Measurements from ENCODE around the gene YPEL3. TPM values are rescaled to one million over a fixed set of nuclear protein-coding genes. Genes with fewer than 3 reads are reported as not detected.

YPEL3 gene
- total RNA-seq, result 75.8 and 77.8 TPM in 2 replicates

GRCh38 chr16:30096105-30096861, at the start of gene YPEL3:
Gene YPEL3 (minus strand): TSS chr16:30096213. CDS start chr16:30095482, 731 bp downstream.
- ChIA-PET POLR2A (interaction anchor here (0.6 to 8.7 kb wide), 9 partner anchors 12 to 431 kb away, joined by 3 to 335 read pairs (median 3); partner anchors contain the start of genes ALDOA, CORO1A and PPP4C), CTCF (no interaction called here)
- Mint-ChIP-seq H3K36me3 (ENCODE audit: low read depth) (peaks cover 33% of the 10 kb centered on the region), H3K9me3 (peaks cover 12% of the 10 kb centered on the region), H3K27me3 (no peaks in the 10 kb centered on the region), H3K4me3 (peak within 1 kb of the TSS; percentile 91), H3K27ac (peak within 1 kb of the TSS; percentile 94), H3K4me1 (peaks cover 44% of the 10 kb centered on the region)
- DNase-seq (peak; percentile 86), ATAC-seq (ENCODE audit: low read depth) (peak; percentile 41)
- intact Hi-C loops (cut with micrococcal nuclease), result loop anchor here (1.0 kb wide), 2 partner anchors 27 to 31 kb away; partner anchors contain the start of genes ALDOA and MAPK3
- no peak for TF ChIP-seq CTCF (IDR thresholded peaks at IDR 0.05)

GRCh38 chr16:30145657-30146056, 49.6 kb upstream of the YPEL3 start:
- no peak overlapping the region for H3K27ac Mint-ChIP-seq
- intact Hi-C loops (cut with micrococcal nuclease), result no loop called here
- DNase-seq (no peak), ATAC-seq (ENCODE audit: low read depth) (no peak)
- H3K4me3 Mint-ChIP-seq, result no peak overlapping the region
- no peak for TF ChIP-seq CTCF (IDR thresholded peaks at IDR 0.05)
- H3K4me1 Mint-ChIP-seq, result peaks cover 5% of the 10 kb centered on the region
- peaks cover 2% of the 10 kb centered on the region for H3K9me3 Mint-ChIP-seq
- ChIA-PET CTCF (no interaction called here), POLR2A (no interaction called here)
- H3K27me3 Mint-ChIP-seq, result no peaks in the 10 kb centered on the region
- no peaks in the 10 kb centered on the region for H3K36me3 Mint-ChIP-seq (ENCODE audit: low read depth)

GRCh38 chr16:30144917-30145316, 48.9 kb upstream of the YPEL3 start:
- TF ChIP-seq CTCF (IDR thresholded peaks at IDR 0.05), result no peak
- H3K27ac Mint-ChIP-seq, result no peak overlapping the region
- ChIA-PET CTCF (no interaction called here), POLR2A (no interaction called here)
- H3K4me1 Mint-ChIP-seq, result peaks cover 7% of the 10 kb centered on the region
- no peak for ATAC-seq (ENCODE audit: low read depth)
- no peak overlapping the region for H3K4me3 Mint-ChIP-seq
- intact Hi-C loops (cut with micrococcal nuclease), result no loop called here
- no peak for DNase-seq
- H3K9me3 Mint-ChIP-seq, result peaks cover 2% of the 10 kb centered on the region
- H3K36me3 Mint-ChIP-seq (ENCODE audit: low read depth), result no peaks in the 10 kb centered on the region
- no peaks in the 10 kb centered on the region for H3K27me3 Mint-ChIP-seq

- CTCF ChIA-PET, result no interaction called here
- intact Hi-C loops (cut with micrococcal nuclease), result no loop called here
- POLR2A ChIA-PET, result interaction anchor here (1.8 kb wide), 1 partner anchor 40 kb away, joined by 13 read pairs; the partner anchor contains the start of gene CORO1A
- Mint-ChIP-seq H3K4me3 (no peak overlapping the region), H3K27ac (no peak overlapping the region), H3K4me1 (peaks cover 12% of the 10 kb centered on the region), H3K36me3 (ENCODE audit: low read depth) (no peaks in the 10 kb centered on the region), H3K9me3 (no peaks in the 10 kb centered on the region), H3K27me3 (no peaks in the 10 kb centered on the region)
- no peak for TF ChIP-seq CTCF (IDR thresholded peaks at IDR 0.05)
- ATAC-seq (ENCODE audit: low read depth) (no peak), DNase-seq (no peak)
These were observed 48.0 kb upstream of the YPEL3 start for GRCh38 chr16:30144017-30144416.

- Mint-ChIP-seq H3K36me3 (ENCODE audit: low read depth) (no peaks in the 10 kb centered on the region), H3K27ac (no peak overlapping the region), H3K4me3 (no peak overlapping the region), H3K27me3 (no peaks in the 10 kb centered on the region), H3K4me1 (peaks cover 12% of the 10 kb centered on the region), H3K9me3 (no peaks in the 10 kb centered on the region)
- CTCF ChIA-PET, result interaction anchor here (0.6 to 1.1 kb wide), 2 partner anchors 40 to 43 kb away, joined by 4 to 6 read pairs; partner anchors contain the start of gene CORO1A
- POLR2A ChIA-PET, result interaction anchor here (0.6 to 1.8 kb wide), 4 partner anchors 20 to 43 kb away, joined by 3 to 13 read pairs (median 4); partner anchors contain the start of gene CORO1A
- no peak for ATAC-seq (ENCODE audit: low read depth)
- DNase-seq, result no peak
- TF ChIP-seq CTCF (IDR thresholded peaks at IDR 0.05), result no peak
- intact Hi-C loops (cut with micrococcal nuclease), result no loop called here
These were observed 47.3 kb upstream of the YPEL3 start for GRCh38 chr16:30143347-30143702.
